Heart left ventricle (tissue), 13 donors: Measurements from ENCODE around the gene USP51.
"Not testable (repeated sequence)": the region's sequence is repeated elsewhere in the genome, so short reads cannot be mapped to it uniquely, and the experiment has no call there.

ENCODE experiments used
- POLR2A ChIP-seq, 2 donors: fragments of 450-650 bp; IDR thresholded peaks; one replicate each; pipeline ENCODE4 v1.6.1; 2017; ENCODE audit warnings: antibody characterized with exemption in 2 of 2, mild to moderate bottlenecking in 2 of 2, moderate library complexity in 2 of 2
- TF ChIP-seq, protein P1 (sequence below), 12 donors: fragments of 200-600 bp; sonication (generic) in 4 of 12; IDR thresholded peaks; one replicate each; pipeline versions ENCODE4 v1.5.0 to v1.8.0; 2018 to 2022; ENCODE audit warnings: antibody characterized with exemption in 12 of 12, mild to moderate bottlenecking in 5 of 12
- donor health status: ischemic (EF 13 %, LVEDD 7.1; RV severe dilation, severe dysfunction).
- donor health status: DM: no; HTN: yes; CAD: no.
- donor health status: DM: no; HTN: no; CAD: no.
- donor health status: ischemic (EF 25% LVEDD 6.9; RV normal size, moderate dysfunction).
- donor health status: ischemic (EF 25% LVEDD 5.7; RV mildly dilated, moderate dysfunction).
- donor health status: ischemic (EF 35%, LVEDD 5.7; RV mildly dilated, moderate dysfunction).
- donor health status: nonischemic (EF 11% LVEDD 7.7; RV severe dilation, severe dysfunction).
- donor health status: DM: yes; HTN: yes; CAD: no.
- donor health status: PGD.
- donor health status: ischemic (EF 29% LVEDD 5.4; RV normal size, mild dysfunction).
- donor health status: nonischemic (EF 23%, LVEDD 6.1; RV moderate dilation, normal function).

DNA sequence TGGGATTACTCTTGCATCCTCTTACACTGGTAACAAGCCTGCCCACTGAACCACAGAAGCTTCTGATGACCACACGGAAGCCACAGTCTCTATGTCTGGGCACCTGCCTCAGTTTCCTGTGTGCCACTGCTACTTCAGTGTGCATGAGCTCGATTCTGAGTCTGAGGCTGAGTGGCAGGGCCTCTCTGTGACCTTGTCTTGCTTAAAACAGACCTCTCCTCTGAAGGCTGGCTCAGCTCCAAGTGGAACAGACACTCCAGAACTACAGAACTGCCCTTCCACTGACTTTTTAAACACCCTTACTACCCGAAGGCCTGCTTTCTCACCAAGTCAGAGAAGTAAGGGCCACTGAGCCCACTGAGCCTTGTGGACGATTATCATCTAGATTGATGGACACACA is 29.7 kb downstream of the USP51 start:
- not testable (repeated sequence) for TF ChIP-seq POLR2A (IDR thresholded peaks at IDR 0.05)
- TF ChIP-seq, protein P1, sequence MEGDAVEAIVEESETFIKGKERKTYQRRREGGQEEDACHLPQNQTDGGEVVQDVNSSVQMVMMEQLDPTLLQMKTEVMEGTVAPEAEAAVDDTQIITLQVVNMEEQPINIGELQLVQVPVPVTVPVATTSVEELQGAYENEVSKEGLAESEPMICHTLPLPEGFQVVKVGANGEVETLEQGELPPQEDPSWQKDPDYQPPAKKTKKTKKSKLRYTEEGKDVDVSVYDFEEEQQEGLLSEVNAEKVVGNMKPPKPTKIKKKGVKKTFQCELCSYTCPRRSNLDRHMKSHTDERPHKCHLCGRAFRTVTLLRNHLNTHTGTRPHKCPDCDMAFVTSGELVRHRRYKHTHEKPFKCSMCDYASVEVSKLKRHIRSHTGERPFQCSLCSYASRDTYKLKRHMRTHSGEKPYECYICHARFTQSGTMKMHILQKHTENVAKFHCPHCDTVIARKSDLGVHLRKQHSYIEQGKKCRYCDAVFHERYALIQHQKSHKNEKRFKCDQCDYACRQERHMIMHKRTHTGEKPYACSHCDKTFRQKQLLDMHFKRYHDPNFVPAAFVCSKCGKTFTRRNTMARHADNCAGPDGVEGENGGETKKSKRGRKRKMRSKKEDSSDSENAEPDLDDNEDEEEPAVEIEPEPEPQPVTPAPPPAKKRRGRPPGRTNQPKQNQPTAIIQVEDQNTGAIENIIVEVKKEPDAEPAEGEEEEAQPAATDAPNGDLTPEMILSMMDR (IDR thresholded peaks at IDR 0.05) = not testable (repeated sequence)
